Effector CD8-positive, alpha-beta T cell (primary cell): ENCODE measurements around the gene ASB12.

Experiments
- DNase-seq: peaks from one replicate; lab custom pipeline; 2025; lab: John Stamatoyannopoulos, UW

ASB12 gene

GRCh38 chrX:64186974-64187761, 43.2 kb downstream of the ASB12 start:
- DNase-seq: no peak

- no peak for DNase-seq
Observed at GRCh38 chrX:64184396-64184795, 46.0 kb downstream of the ASB12 start.

DNA sequence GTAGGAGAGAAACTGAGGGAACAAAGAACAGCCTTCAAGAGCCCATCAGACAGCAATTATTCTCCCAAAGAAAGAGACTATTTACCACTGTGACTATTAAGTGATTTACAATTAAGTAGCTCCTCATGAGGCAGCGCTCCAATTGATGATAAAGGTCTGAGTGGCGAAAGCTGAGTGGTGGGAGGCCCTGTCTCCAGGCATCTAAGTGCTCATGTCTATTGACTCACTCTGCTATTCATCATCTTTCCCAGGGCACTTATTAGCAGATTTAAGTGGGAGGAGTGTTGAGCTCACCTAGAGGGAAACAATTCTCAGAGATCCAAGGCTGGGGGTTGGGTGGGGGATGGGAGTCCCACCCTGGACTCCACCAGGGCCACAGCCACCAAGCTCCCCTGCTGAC, 48.2 kb downstream of the ASB12 start:
- no peak for DNase-seq

DNA sequence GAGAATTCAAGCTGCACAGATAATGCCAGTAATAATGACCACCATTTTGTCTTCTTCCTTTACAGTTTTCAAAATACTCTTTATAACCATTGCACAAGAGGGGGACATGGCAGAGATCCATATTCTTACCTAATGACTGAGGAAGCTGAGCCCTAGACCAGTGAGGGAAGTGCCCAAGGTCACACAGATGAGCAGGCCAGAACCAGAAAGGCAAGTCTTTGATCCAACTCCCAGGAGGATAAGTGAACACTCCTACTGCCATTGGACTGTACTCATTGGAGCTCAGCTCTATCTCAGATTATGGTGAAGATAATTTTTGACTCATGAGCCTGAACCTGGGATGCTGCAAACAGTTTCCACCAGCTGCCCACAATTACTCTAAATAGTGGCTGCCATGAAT, 53.5 kb downstream of the ASB12 start:
- no peak for DNase-seq
